ENCODE results near the gene MRPL22.
"Not testable (repeated sequence)": the region's sequence is repeated elsewhere in the genome, so short reads cannot be mapped to it uniquely, and the experiment has no call there.

DNA sequence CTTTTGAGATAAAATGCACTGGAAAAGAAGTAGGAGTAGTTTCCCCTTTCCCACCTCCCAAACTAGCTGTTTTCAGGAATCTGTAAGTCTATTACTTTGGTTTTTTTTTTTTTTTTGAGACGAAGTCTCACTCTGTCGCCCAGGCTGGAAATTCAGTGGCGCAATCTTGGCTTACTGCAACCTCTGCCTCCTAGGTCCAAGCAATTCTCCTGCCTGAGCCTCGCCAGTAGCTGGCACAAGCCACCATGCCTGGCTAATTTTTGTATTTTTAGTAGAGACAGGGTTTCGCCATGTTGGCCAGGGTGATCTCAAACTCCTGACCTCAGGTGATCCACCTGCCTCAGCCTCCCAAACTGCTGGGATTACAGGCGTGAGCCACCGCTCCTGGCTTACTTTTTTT lies 35.3 kb upstream of the MRPL22 start:
- TF ChIP-seq EZH2 (IDR thresholded peaks at IDR 0.05; ENCODE audit: low read length, missing control alignments); CTCF (conservative IDR thresholded peaks at IDR 0.05 in 1 of 2, IDR thresholded peaks at IDR 0.05 in 1 of 2; ENCODE audit: low read depth in 1 of 2, low read length in 2 of 2): not testable (repeated sequence)
